ENCODE results near the gene PPM1J.

- no peak for TF ChIP-seq NRF1 (IDR thresholded peaks at IDR 0.05; ENCODE audit: low read depth, low read length)
- no peak for TF ChIP-seq BACH1 (IDR thresholded peaks at IDR 0.05; ENCODE audit: low read length)
- TF ChIP-seq, protein P1, sequence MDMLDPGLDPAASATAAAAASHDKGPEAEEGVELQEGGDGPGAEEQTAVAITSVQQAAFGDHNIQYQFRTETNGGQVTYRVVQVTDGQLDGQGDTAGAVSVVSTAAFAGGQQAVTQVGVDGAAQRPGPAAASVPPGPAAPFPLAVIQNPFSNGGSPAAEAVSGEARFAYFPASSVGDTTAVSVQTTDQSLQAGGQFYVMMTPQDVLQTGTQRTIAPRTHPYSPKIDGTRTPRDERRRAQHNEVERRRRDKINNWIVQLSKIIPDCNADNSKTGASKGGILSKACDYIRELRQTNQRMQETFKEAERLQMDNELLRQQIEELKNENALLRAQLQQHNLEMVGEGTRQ (IDR thresholded peaks at IDR 0.05; ENCODE audit: low read length): no peak
- TF ChIP-seq KDM1A (IDR thresholded peaks at IDR 0.05; ENCODE audit: borderline replicate concordance, low read length): no peak
- TF ChIP-seq EP300 (IDR thresholded peaks at IDR 0.05; ENCODE audit: borderline replicate concordance in 1 of 2, low read depth in 2 of 2, low read length in 2 of 2): no peak
- TF ChIP-seq, protein P2, sequence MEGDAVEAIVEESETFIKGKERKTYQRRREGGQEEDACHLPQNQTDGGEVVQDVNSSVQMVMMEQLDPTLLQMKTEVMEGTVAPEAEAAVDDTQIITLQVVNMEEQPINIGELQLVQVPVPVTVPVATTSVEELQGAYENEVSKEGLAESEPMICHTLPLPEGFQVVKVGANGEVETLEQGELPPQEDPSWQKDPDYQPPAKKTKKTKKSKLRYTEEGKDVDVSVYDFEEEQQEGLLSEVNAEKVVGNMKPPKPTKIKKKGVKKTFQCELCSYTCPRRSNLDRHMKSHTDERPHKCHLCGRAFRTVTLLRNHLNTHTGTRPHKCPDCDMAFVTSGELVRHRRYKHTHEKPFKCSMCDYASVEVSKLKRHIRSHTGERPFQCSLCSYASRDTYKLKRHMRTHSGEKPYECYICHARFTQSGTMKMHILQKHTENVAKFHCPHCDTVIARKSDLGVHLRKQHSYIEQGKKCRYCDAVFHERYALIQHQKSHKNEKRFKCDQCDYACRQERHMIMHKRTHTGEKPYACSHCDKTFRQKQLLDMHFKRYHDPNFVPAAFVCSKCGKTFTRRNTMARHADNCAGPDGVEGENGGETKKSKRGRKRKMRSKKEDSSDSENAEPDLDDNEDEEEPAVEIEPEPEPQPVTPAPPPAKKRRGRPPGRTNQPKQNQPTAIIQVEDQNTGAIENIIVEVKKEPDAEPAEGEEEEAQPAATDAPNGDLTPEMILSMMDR (IDR thresholded peaks at IDR 0.05; ENCODE audit: control extremely low read depth in 1 of 3, insufficient read depth in 1 of 3, low read depth in 1 of 3, low read length in 3 of 3): no peak
- TF ChIP-seq POLR2AphosphoS5 (IDR thresholded peaks at IDR 0.05; ENCODE audit: low read depth, low read length): no peak
- no peak for TF ChIP-seq TCF12 (IDR thresholded peaks at IDR 0.05; ENCODE audit: low read depth, low read length)
- TF ChIP-seq RNF2 (IDR thresholded peaks at IDR 0.05; ENCODE audit: borderline replicate concordance, low read depth, low read length, missing control alignments, poor library complexity, severe bottlenecking): no peak
- no peak for TF ChIP-seq EZH2 (IDR thresholded peaks at IDR 0.05; ENCODE audit: low read depth, low read length, severe bottlenecking)
These were observed 38.6 kb downstream of the PPM1J start for GRCh38 chr1:112676543-112676942.

Data from H1 (cell line).